Urinary bladder (tissue), 4 donors: ENCODE data around the gene FLRT2. TPM values are rescaled to one million over a fixed set of nuclear protein-coding genes. Genes with fewer than 3 reads are reported as not detected.

Experiments
- DNase-seq: peaks from one replicate; pipeline ENCODE4 v3.0.0-alpha.2; 2015; ENCODE audit errors: extremely low spot score
- H3K27ac ChIP-seq: one replicate; pipeline ENCODE4 v1.5.1; 2013; ENCODE audit warnings: low read depth, mild to moderate bottlenecking, moderate library complexity
- H3K36me3 ChIP-seq: one replicate; pipeline ENCODE4 v1.6.1; 2013; ENCODE audit warnings: mild to moderate bottlenecking, moderate library complexity; ENCODE audit not compliant: insufficient read depth
- H3K4me1 ChIP-seq: one replicate; pipeline ENCODE4 v1.6.1; 2013; ENCODE audit warnings: mild to moderate bottlenecking, moderate library complexity; ENCODE audit not compliant: insufficient read depth
- H3K4me3 ChIP-seq: one replicate; pipeline ENCODE4 v1.5.1; 2013; ENCODE audit warnings: low read depth, low read length
- WGBS: extraction: QIAGEN DNeasy Blood & Tissue Kit; methylation state at CpG from one replicate; pipeline ENCODE4 v1.1.7; 2013; 5-methylcytosine and 5-hydroxymethylcytosine counted together
- polyA plus RNA-seq: library from polyadenylated mRNA; stranded (reverse); fragments of 200-250 nt; gene quantifications from one replicate; pipeline ENCODE4 v1.2.3, GENCODE V29; 2013
- total RNA-seq: library from RNA; depleted of rRNA; stranded (reverse); fragments of >200 nt; gene quantifications from one replicate; pipeline ENCODE4 v1.2.3, GENCODE V29; 2014
- donor health status: healthy with polysubstance abuse.
- donor health status: healthy.

FLRT2 gene
- total and polyA plus RNA-seq, 2 donors, result 15.7 to 194 TPM

- no peak overlapping the region for H3K4me3 ChIP-seq
- WGBS, result 90% methylated on average over 3 of the region's 3 CpGs
- no peaks in the 10 kb centered on the region for H3K4me1 ChIP-seq
Measured at GRCh38 chr14:85625925-85626585, 96.1 kb downstream of the FLRT2 start.

GRCh38 chr14:85634205-85634604 lies 104.3 kb downstream of the FLRT2 start:
- H3K27ac ChIP-seq, result no peak overlapping the region
- no peak overlapping the region for H3K4me3 ChIP-seq
- H3K4me1 ChIP-seq, result no peaks in the 10 kb centered on the region
- DNase-seq, result no peak
- H3K36me3 ChIP-seq, result no peaks in the 10 kb centered on the region

More at GRCh38 chr14:85625925-85626585, 96.1 kb downstream of the FLRT2 start:
- no peak for DNase-seq
- H3K36me3 ChIP-seq, result no peaks in the 10 kb centered on the region
- H3K27ac ChIP-seq, result no peak overlapping the region

GRCh38 chr14:85644211-85644610 lies 114.3 kb downstream of the FLRT2 start:
- 89% methylated on average over 2 of the region's 2 CpGs for WGBS
- DNase-seq, result no peak
- no peak overlapping the region for H3K27ac ChIP-seq
- no peak overlapping the region for H3K4me3 ChIP-seq
- no peaks in the 10 kb centered on the region for H3K4me1 ChIP-seq
- H3K36me3 ChIP-seq, result no peaks in the 10 kb centered on the region

DNA sequence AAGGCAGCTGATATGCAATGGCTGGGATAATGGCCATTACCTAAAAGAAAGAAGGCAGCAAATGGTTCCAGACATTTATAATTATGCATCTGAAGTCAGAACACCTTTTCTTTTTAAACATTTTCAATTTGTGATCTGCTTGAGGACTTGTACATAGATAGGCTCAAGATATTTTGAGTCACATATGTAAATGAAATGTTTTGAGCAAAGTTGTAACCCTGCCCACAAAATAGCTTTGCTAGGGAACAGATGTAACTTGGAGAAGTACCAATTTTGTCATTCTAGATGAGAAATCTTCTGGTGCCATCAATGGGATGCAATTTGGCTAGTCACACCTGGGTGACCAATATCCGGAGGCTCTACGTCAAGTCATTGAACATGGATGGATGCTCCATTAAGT lies 123.1 kb downstream of the FLRT2 start:
- Histone ChIP-seq H3K27ac (no peak overlapping the region), H3K4me3 (no peak overlapping the region), H3K36me3 (no peaks in the 10 kb centered on the region), H3K4me1 (no peaks in the 10 kb centered on the region)
- 99% methylated on average over 2 of the region's 2 CpGs for WGBS
- DNase-seq, result no peak

DNA sequence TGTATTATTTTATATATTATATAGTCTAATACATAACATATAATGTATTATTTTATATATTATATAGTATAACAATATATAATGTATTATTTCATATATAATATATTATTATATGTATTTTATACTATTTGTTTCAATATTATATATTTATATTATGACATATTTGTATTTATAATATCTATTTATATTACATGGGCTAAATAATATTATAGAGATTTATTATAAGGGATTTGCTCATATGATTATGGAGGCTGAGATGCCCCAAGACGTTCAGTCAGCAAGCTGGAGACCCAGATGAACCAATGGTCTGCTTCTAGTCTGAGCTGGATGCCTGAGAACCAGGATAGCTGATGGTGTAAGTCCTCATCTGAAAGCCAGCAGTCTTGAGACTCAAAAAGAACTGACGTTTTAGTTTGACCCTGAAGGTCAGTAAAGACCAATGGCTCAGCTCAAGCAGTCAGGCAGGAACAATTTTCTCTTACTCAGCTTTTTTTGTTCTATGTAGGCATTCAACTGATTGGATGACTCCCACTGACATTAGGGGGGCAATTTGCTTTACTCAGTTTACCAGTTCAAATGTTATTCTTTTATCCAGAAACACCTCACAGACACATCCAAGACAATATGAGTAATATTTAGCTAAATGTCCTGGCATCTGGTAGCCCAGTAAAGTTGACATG lies 130.4 kb downstream of the FLRT2 start:
- DNase-seq, result no peak
- Histone ChIP-seq H3K36me3 (no peaks in the 10 kb centered on the region), H3K4me3 (no peak overlapping the region), H3K4me1 (no peaks in the 10 kb centered on the region), H3K27ac (no peak overlapping the region)
- WGBS, result 75% methylated on average over 2 of the region's 2 CpGs

- no peak overlapping the region for H3K4me3 ChIP-seq
- no peak for DNase-seq
- 76% methylated on average over 9 of the region's 9 CpGs for WGBS
Measured at GRCh38 chr14:85662096-85662495, 132.2 kb downstream of the FLRT2 start.

GRCh38 chr14:85663256-85663655 lies 133.3 kb downstream of the FLRT2 start:
- Histone ChIP-seq H3K27ac (no peak overlapping the region), H3K4me3 (no peak overlapping the region), H3K36me3 (no peaks in the 10 kb centered on the region), H3K4me1 (no peaks in the 10 kb centered on the region)
- 64% methylated on average over 2 of the region's 2 CpGs for WGBS
- DNase-seq, result no peak

More at GRCh38 chr14:85662096-85662495, 132.2 kb downstream of the FLRT2 start:
- no peaks in the 10 kb centered on the region for H3K4me1 ChIP-seq
- H3K36me3 ChIP-seq, result no peaks in the 10 kb centered on the region
- H3K27ac ChIP-seq, result no peak overlapping the region

DNA sequence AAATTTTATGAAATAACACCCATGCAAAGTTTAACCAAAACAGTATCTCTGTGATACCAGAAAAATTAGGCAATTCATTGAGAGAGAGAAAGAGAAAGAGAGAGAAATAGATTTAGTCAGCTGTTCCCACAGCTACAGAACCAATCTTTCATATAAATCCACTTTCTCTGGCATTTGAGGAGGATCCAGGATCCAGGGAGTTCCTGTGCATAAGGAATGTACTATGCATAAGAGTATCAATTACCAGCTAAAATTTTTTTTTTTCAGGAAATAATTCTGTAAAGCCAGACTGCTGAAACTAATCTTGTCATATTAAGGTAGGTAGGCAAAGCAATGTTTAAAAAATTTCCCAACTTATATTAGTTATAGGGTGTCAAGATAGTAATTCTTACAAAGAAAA lies 133.7 kb downstream of the FLRT2 start:
- Histone ChIP-seq H3K4me3 (no peak overlapping the region), H3K4me1 (no peaks in the 10 kb centered on the region), H3K36me3 (no peaks in the 10 kb centered on the region), H3K27ac (no peak overlapping the region)
- DNase-seq, result no peak

DNA sequence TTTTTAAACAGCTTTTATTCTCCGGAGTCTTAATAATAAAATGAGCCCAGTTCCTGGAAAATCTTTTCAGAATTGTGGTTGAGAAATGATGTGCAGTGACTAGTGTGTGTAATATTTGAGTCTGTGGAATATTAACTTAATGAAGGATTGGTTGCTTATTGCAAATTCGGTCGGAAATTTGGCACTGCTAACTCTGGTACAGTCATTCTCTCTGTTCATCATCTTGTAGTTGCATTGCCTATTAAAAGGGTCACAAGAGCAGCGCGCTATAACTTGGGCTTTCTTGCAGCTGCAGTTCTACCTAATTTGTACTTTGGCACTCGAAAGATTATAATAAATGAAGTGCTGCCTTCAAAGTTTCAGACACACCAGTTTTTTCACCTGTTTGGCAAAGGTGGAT lies 146.0 kb downstream of the FLRT2 start:
- Histone ChIP-seq H3K27ac (no peak overlapping the region), H3K36me3 (no peaks in the 10 kb centered on the region), H3K4me3 (no peak overlapping the region), H3K4me1 (no peaks in the 10 kb centered on the region)
- no peak for DNase-seq
- WGBS, result 78% methylated on average over 6 of the region's 6 CpGs

- Histone ChIP-seq H3K36me3 (no peaks in the 10 kb centered on the region), H3K4me1 (no peaks in the 10 kb centered on the region), H3K27ac (no peak overlapping the region), H3K4me3 (no peak overlapping the region)
- DNase-seq, result no peak
- 45% methylated on average over 1 of the region's 1 CpG for WGBS
Measured at GRCh38 chr14:85686908-85687307, 157.0 kb downstream of the FLRT2 start.

GRCh38 chr14:85687456-85687855 lies 157.5 kb downstream of the FLRT2 start:
- no peak overlapping the region for H3K4me3 ChIP-seq
- H3K4me1 ChIP-seq, result no peaks in the 10 kb centered on the region
- H3K36me3 ChIP-seq, result no peaks in the 10 kb centered on the region
- no peak overlapping the region for H3K27ac ChIP-seq
- 73% methylated on average over 1 of the region's 1 CpG for WGBS
- DNase-seq, result no peak

- WGBS, result 88% methylated on average over 1 of the region's 1 CpG
- no peaks in the 10 kb centered on the region for H3K4me1 ChIP-seq
- H3K36me3 ChIP-seq, result no peaks in the 10 kb centered on the region
- DNase-seq, result no peak
- H3K27ac ChIP-seq, result no peak overlapping the region
- H3K4me3 ChIP-seq, result no peak overlapping the region
Measured at GRCh38 chr14:85688006-85688405, 158.1 kb downstream of the FLRT2 start.

GRCh38 chr14:85695300-85695699 lies 165.4 kb downstream of the FLRT2 start:
- H3K4me3 ChIP-seq, result no peak overlapping the region
- no peaks in the 10 kb centered on the region for H3K36me3 ChIP-seq
- H3K4me1 ChIP-seq, result no peaks in the 10 kb centered on the region
- WGBS, result 80% methylated on average over 2 of the region's 2 CpGs
- DNase-seq, result no peak
- no peak overlapping the region for H3K27ac ChIP-seq

DNA sequence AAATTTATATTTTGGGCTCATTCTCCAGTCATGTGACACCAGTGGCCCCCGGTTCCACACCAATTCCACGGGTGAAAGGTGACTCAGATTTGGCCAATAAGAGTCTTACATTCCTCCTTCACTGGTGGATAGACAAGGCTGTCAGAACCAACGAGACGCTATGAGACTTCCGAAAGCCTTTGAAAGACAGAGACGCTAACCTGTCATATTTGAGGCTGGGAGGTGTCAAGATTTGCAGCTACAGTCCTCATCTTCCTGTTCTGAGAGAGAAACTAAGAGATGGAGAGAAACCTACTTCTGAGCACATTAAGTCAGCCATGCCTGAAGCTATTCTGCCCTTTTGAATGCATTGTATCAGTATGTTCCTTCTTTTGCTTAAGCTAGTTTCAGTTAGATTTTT lies 171.2 kb downstream of the FLRT2 start:
- Histone ChIP-seq H3K27ac (no peak overlapping the region), H3K36me3 (no peaks in the 10 kb centered on the region), H3K4me1 (no peaks in the 10 kb centered on the region), H3K4me3 (no peak overlapping the region)
- WGBS, result 78% methylated on average over 6 of the region's 6 CpGs
- no peak for DNase-seq
